ENCODE results near the gene CDH13.

- TF ChIP-seq POLR2AphosphoS5 (IDR thresholded peaks at IDR 0.05; ENCODE audit: low read depth) (no peak), CTCF (IDR thresholded peaks at IDR 0.05; ENCODE audit: insufficient read depth, low read length) (no peak), GABPA (IDR thresholded peaks at IDR 0.05; ENCODE audit: low read depth) (no peak), REST (IDR thresholded peaks at IDR 0.05; ENCODE audit: insufficient replicate concordance, low read depth) (no peak), SPI1 (IDR thresholded peaks at IDR 0.05; ENCODE audit: borderline replicate concordance, low read depth) (no peak)
Observed at GRCh38 chr16:82943371-82943770, 316.6 kb downstream of the CDH13 start.
